HEK293 (cell line): Measurements from ENCODE around the gene MAN1C1.

Experiments
- CTCF ChIA-PET: fragments of 350-600 bp; formaldehyde crosslinking; extraction: SDS; loops from one replicate; lab custom pipeline; 2021; ENCODE audit warnings: antibody characterized with exemption; lab: Yijun Ruan, JAX
- POLR2A ChIA-PET: fragments of 300-600 bp; formaldehyde crosslinking; extraction: SDS; loops from one replicate; lab custom pipeline; 2020; ENCODE audit warnings: antibody characterized with exemption, inconsistent platforms; lab: Yijun Ruan, JAX
- H3K27ac ChIP-seq: fragments of 200-500 bp; sonication (Bioruptor generic); 2 replicates; pipeline ENCODE4 v1.5.1; 2014; ENCODE audit warnings: low read depth, low read length, control low read depth, inconsistent platforms; ENCODE audit errors: extremely low read depth
- H3K36me3 ChIP-seq, 2 experiments: fragments of 200-500 bp in 1 of 2; sonication (Bioruptor generic) in 1 of 2; 1 replicate in 1 of 2; 2 replicates in 1 of 2; pipeline ENCODE4 v1.5.1; 2014 to 2017; ENCODE audit warnings: inconsistent platforms in 2 of 2, low read length in 2 of 2; ENCODE audit not compliant: control insufficient read depth in 2 of 2, insufficient read depth in 1 of 2
- H3K4me1 ChIP-seq: fragments of 200-500 bp; sonication (Bioruptor generic); 2 replicates; pipeline ENCODE4 v1.5.1; 2014; ENCODE audit warnings: mild to moderate bottlenecking, low read length, inconsistent platforms; ENCODE audit not compliant: control insufficient read depth, insufficient read depth
- H3K4me3 ChIP-seq: 2 replicates; pipeline ENCODE4 v1.5.1; 2011; ENCODE audit warnings: low read depth, mild to moderate bottlenecking, control low read depth, low read length, moderate library complexity
- H3K9me3 ChIP-seq: fragments of 200-500 bp; sonication (Bioruptor generic); 2 replicates; pipeline ENCODE4 v1.5.1; 2014; ENCODE audit warnings: low read depth, low read length, inconsistent platforms; ENCODE audit not compliant: control insufficient read depth, insufficient read depth
- GLI2 ChIP-seq: fragments of 450-650 bp; formaldehyde crosslinking; IDR thresholded peaks from 2 replicates; pipeline ENCODE4; 2017; ENCODE audit warnings: missing biosample characterization, missing genetic modification characterization, low read depth, borderline replicate concordance
- SP7 ChIP-seq: fragments of 450-650 bp; formaldehyde crosslinking; IDR thresholded peaks from 2 replicates; pipeline ENCODE4 v1.5.1; 2016; ENCODE audit warnings: missing biosample characterization, missing genetic modification characterization
- ZIC2 ChIP-seq: fragments of 450-650 bp; formaldehyde crosslinking; IDR thresholded peaks from 2 replicates; pipeline ENCODE4 v1.5.1; 2016; ENCODE audit warnings: missing biosample characterization, missing genetic modification characterization
- ZNF140 ChIP-seq: fragments of 450-650 bp; formaldehyde crosslinking; IDR thresholded peaks from 2 replicates; pipeline ENCODE4 v1.5.1; 2016; ENCODE audit warnings: missing biosample characterization, missing genetic modification characterization
- ZNF169 ChIP-seq: fragments of 450-650 bp; formaldehyde crosslinking; IDR thresholded peaks from 2 replicates; pipeline ENCODE4 v1.5.1; 2016; ENCODE audit warnings: missing biosample characterization, missing genetic modification characterization
- ZNF221 ChIP-seq: fragments of 450-650 bp; formaldehyde crosslinking; IDR thresholded peaks from 2 replicates; pipeline ENCODE4 v1.5.1; 2017; ENCODE audit warnings: missing biosample characterization, missing genetic modification characterization, borderline replicate concordance
- ZNF23 ChIP-seq: fragments of 450-650 bp; formaldehyde crosslinking; IDR thresholded peaks from 2 replicates; pipeline ENCODE4 v1.5.1; 2016; ENCODE audit warnings: missing biosample characterization, missing genetic modification characterization, borderline replicate concordance
- ZNF324 ChIP-seq: fragments of 450-650 bp; formaldehyde crosslinking; IDR thresholded peaks from 2 replicates; pipeline ENCODE4 v1.5.1; 2016; ENCODE audit warnings: missing biosample characterization, missing genetic modification characterization
- ZNF391 ChIP-seq: fragments of 450-650 bp; formaldehyde crosslinking; IDR thresholded peaks from 2 replicates; pipeline ENCODE4 v1.5.1; 2016; ENCODE audit warnings: low read depth, missing biosample characterization, missing genetic modification characterization, borderline replicate concordance
- ZNF423 ChIP-seq: fragments of 450-650 bp; formaldehyde crosslinking; IDR thresholded peaks from 2 replicates; pipeline ENCODE4 v1.5.1; 2016; ENCODE audit warnings: missing biosample characterization, missing genetic modification characterization
- ZNF426 ChIP-seq: fragments of 450-650 bp; formaldehyde crosslinking; IDR thresholded peaks from 2 replicates; pipeline ENCODE4 v1.5.1; 2017; ENCODE audit warnings: missing biosample characterization, missing genetic modification characterization, mild to moderate bottlenecking, inconsistent platforms, moderate library complexity
- ZNF521 ChIP-seq: fragments of 450-650 bp; formaldehyde crosslinking; IDR thresholded peaks from 2 replicates; pipeline ENCODE4 v1.5.1; 2017; ENCODE audit warnings: missing biosample characterization, mild to moderate bottlenecking, missing genetic modification characterization
- ZNF558 ChIP-seq: fragments of 450-650 bp; formaldehyde crosslinking; IDR thresholded peaks from 2 replicates; pipeline ENCODE4 v1.5.1; 2016; ENCODE audit warnings: missing biosample characterization, missing genetic modification characterization
- ZNF571 ChIP-seq: fragments of 450-650 bp; formaldehyde crosslinking; IDR thresholded peaks from 2 replicates; pipeline ENCODE4 v1.5.0; 2017; ENCODE audit warnings: missing biosample characterization, missing genetic modification characterization
- ZNF660 ChIP-seq: fragments of 450-650 bp; IDR thresholded peaks from 2 replicates; pipeline ENCODE4 v1.5.1; 2018; ENCODE audit warnings: missing biosample characterization, mild to moderate bottlenecking, missing genetic modification characterization
- ZNF76 ChIP-seq: fragments of 450-650 bp; formaldehyde crosslinking; IDR thresholded peaks from 2 replicates; pipeline ENCODE4; 2016; ENCODE audit warnings: low read depth, missing biosample characterization, missing genetic modification characterization, borderline replicate concordance
- ZNF776 ChIP-seq: fragments of 450-650 bp; formaldehyde crosslinking; IDR thresholded peaks from 2 replicates; pipeline ENCODE4 v1.5.0; 2017; ENCODE audit warnings: missing biosample characterization, missing genetic modification characterization, borderline replicate concordance
- TF ChIP-seq, protein P1 (sequence below): fragments of 450-650 bp; formaldehyde crosslinking; IDR thresholded peaks from 2 replicates; pipeline ENCODE4 v1.5.1; 2016; ENCODE audit warnings: missing biosample characterization, missing genetic modification characterization
- TF ChIP-seq, protein P2 (sequence below): fragments of 450-650 bp; formaldehyde crosslinking; IDR thresholded peaks from 2 replicates; pipeline ENCODE4 v1.5.1; 2016; ENCODE audit warnings: missing biosample characterization, missing genetic modification characterization
- TF ChIP-seq, protein P3 (sequence below): fragments of 450-650 bp; formaldehyde crosslinking; IDR thresholded peaks from 2 replicates; pipeline ENCODE4 v1.5.1; 2016; ENCODE audit warnings: missing biosample characterization, missing genetic modification characterization, low read depth
- TF ChIP-seq, protein P4 (sequence below): fragments of 450-650 bp; formaldehyde crosslinking; IDR thresholded peaks from 2 replicates; pipeline ENCODE4 v1.5.1; 2017; ENCODE audit warnings: missing biosample characterization, missing genetic modification characterization

The MAN1C1 gene

DNA sequence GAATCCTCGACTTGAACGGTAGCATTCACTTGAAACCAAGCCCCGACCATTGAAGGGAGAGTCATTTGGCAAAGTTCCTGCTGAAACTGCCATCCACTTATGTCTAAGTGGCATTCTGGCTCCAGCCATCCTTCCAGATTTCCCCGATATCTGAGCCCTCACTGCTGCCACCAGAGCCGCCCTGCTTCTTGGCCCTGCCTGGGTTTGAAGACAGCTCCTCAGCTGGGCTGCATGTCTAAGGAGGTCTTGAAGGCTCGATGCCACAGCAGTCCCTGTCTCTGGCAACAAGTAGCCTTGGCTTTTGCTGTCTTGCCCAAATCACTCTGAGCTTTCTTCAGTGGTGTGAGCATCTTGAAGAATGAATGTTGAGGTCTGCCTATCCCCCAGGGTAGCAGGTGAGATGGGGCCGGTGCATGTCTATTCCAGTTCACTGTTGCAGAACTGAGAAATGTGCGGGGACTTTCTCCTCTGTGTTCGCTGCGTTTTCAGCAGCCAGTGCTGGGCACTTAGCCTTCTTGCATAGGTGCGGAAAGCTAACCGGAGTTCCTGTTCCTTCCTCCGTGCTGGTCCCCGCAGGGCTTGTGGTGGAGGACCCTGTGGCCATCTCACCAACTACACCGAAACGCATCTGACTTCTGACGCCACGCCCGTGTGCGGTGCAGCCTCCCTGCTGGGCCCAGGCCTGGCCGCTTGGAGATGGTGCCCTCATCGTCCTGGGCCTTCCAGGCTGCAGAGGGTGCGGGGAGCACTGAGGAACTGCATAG lies 29.2 kb downstream of the MAN1C1 start:
- ChIA-PET CTCF (interaction anchor here (0.6 to 1.1 kb wide), 2 partner anchors 47 to 166 kb away, joined by 3 to 4 read pairs; no protein-coding TSS in a partner anchor), POLR2A (no interaction called here)
- no peaks in the 10 kb centered on the region for H3K9me3 ChIP-seq
- no peak overlapping the region for H3K27ac ChIP-seq
- no peaks in the 10 kb centered on the region for H3K4me1 ChIP-seq
- TF ChIP-seq, protein P1, sequence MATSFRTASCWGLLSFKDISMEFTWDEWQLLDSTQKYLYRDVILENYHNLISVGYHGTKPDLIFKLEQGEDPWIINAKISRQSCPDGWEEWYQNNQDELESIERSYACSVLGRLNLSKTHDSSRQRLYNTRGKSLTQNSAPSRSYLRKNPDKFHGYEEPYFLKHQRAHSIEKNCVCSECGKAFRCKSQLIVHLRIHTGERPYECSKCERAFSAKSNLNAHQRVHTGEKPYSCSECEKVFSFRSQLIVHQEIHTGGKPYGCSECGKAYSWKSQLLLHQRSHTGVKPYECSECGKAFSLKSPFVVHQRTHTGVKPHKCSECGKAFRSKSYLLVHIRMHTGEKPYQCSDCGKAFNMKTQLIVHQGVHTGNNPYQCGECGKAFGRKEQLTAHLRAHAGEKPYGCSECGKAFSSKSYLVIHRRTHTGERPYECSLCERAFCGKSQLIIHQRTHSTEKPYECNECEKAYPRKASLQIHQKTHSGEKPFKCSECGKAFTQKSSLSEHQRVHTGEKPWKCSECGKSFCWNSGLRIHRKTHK (tag by site-specific recombination), result no peak
- TF ChIP-seq, protein P2, sequence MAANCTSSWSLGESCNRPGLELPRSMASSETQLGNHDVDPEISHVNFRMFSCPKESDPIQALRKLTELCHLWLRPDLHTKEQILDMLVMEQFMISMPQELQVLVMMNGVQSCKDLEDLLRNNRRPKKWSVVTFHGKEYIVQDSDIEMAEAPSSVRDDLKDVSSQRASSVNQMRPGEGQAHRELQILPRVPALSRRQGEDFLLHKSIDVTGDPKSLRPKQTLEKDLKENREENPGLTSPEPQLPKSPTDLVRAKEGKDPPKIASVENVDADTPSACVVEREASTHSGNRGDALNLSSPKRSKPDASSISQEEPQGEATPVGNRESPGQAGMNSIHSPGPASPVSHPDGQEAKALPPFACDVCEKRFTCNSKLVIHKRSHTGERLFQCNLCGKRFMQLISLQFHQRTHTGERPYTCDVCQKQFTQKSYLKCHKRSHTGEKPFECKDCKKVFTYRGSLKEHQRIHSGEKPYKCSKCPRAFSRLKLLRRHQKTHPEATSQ (tag by site-specific recombination), result no peak
- no peak for TF ChIP-seq ZNF660 (tag by site-specific recombination)
- TF ChIP-seq, protein P3, sequence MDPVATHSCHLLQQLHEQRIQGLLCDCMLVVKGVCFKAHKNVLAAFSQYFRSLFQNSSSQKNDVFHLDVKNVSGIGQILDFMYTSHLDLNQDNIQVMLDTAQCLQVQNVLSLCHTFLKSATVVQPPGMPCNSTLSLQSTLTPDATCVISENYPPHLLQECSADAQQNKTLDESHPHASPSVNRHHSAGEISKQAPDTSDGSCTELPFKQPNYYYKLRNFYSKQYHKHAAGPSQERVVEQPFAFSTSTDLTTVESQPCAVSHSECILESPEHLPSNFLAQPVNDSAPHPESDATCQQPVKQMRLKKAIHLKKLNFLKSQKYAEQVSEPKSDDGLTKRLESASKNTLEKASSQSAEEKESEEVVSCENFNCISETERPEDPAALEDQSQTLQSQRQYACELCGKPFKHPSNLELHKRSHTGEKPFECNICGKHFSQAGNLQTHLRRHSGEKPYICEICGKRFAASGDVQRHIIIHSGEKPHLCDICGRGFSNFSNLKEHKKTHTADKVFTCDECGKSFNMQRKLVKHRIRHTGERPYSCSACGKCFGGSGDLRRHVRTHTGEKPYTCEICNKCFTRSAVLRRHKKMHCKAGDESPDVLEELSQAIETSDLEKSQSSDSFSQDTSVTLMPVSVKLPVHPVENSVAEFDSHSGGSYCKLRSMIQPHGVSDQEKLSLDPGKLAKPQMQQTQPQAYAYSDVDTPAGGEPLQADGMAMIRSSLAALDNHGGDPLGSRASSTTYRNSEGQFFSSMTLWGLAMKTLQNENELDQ, result no peak
- TF ChIP-seq SP7 (tag by site-specific recombination), result no peak
- TF ChIP-seq ZNF571 (tag by site-specific recombination), result no peak
- no peak for TF ChIP-seq ZNF521
- no peak for TF ChIP-seq ZNF558 (tag by site-specific recombination)
- no peak for TF ChIP-seq ZNF391 (tag by site-specific recombination)
- TF ChIP-seq ZNF221 (tag by site-specific recombination), result no peak
- TF ChIP-seq ZNF324 (tag by site-specific recombination), result no peak
- no peak for TF ChIP-seq ZIC2
- no peak for TF ChIP-seq ZNF76 (tag by site-specific recombination)
- no peak overlapping the region for H3K4me3 ChIP-seq
- H3K36me3 ChIP-seq, result no peaks in the 10 kb centered on the region

DNA sequence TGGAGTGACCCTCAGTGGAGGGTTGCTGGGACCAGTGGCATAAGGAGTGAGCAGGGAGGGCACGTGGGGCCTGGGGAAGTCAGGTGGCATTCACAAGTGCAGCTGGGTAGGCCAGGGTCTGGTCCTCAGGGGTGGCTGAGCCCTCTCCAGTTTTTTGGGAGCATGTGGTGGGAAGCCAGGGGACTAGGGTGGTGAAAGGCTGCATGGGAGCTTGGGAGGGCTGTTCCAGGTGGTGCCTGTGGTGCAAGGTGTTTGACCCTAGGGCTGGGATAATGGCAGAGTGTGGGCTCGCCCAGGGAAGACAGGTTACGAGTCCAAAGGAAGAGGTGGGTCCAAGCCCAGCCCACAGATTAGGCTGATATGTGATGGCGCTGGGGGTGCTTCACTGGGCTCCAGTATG lies 30.5 kb downstream of the MAN1C1 start:
- ChIA-PET POLR2A (no interaction called here), CTCF (no interaction called here)
- H3K9me3 ChIP-seq, result no peaks in the 10 kb centered on the region
- no peaks in the 10 kb centered on the region for H3K4me1 ChIP-seq
- TF ChIP-seq, protein P4, sequence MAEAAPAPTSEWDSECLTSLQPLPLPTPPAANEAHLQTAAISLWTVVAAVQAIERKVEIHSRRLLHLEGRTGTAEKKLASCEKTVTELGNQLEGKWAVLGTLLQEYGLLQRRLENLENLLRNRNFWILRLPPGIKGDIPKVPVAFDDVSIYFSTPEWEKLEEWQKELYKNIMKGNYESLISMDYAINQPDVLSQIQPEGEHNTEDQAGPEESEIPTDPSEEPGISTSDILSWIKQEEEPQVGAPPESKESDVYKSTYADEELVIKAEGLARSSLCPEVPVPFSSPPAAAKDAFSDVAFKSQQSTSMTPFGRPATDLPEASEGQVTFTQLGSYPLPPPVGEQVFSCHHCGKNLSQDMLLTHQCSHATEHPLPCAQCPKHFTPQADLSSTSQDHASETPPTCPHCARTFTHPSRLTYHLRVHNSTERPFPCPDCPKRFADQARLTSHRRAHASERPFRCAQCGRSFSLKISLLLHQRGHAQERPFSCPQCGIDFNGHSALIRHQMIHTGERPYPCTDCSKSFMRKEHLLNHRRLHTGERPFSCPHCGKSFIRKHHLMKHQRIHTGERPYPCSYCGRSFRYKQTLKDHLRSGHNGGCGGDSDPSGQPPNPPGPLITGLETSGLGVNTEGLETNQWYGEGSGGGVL (tag by site-specific recombination), result no peak
- TF ChIP-seq ZNF169 (tag by site-specific recombination) (no peak), ZNF426 (tag by site-specific recombination) (no peak), ZNF23 (no peak), GLI2 (tag by site-specific recombination) (no peak), ZNF140 (tag by site-specific recombination) (no peak), ZNF423 (no peak), ZNF776 (no peak)
- no peak overlapping the region for H3K4me3 ChIP-seq
- H3K36me3 ChIP-seq, result no peaks in the 10 kb centered on the region
- no peak overlapping the region for H3K27ac ChIP-seq
